ENCODE results near the gene TRMT6. TPM values are rescaled to one million over a fixed set of nuclear protein-coding genes. Genes with fewer than 3 reads are reported as not detected.

The TRMT6 gene
- total RNA-seq, 1 donor: 5.4 TPM

DNA sequence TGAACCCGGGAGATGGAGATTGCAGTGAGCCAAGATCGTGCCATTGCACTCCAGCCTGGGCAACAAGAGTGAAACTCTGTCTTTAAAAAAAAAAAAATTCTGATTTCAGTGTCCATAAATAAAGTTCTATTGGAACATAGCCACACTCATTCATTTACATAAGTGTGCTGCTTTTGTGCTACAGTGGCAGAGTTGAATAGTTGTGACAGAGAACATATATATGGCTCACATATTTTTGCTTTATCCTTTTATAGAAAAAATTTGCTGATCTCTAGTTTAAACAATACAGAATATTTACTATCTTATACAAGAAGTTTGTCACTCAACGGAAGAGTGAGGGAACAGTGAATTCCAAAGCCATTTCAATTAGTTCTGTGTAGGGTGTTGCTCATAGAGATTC is 18.1 kb upstream of the TRMT6 start:
- H2AFZ ChIP-seq (ENCODE audit: low read length): no peak overlapping the region
- no peak overlapping the region for H3K4me2 ChIP-seq (ENCODE audit: insufficient read depth, low read length)
- no peaks in the 10 kb centered on the region for H4K20me1 ChIP-seq (ENCODE audit: insufficient read depth, low read length)
- H3K9me3 ChIP-seq (ENCODE audit: low read depth, low read length): no peaks in the 10 kb centered on the region
- no peak overlapping the region for H3K27ac ChIP-seq (ENCODE audit: low read depth, low read length)
- peaks cover 3% of the 10 kb centered on the region for H3K4me1 ChIP-seq (ENCODE audit: insufficient read depth, low read length)
- TF ChIP-seq, protein P1, sequence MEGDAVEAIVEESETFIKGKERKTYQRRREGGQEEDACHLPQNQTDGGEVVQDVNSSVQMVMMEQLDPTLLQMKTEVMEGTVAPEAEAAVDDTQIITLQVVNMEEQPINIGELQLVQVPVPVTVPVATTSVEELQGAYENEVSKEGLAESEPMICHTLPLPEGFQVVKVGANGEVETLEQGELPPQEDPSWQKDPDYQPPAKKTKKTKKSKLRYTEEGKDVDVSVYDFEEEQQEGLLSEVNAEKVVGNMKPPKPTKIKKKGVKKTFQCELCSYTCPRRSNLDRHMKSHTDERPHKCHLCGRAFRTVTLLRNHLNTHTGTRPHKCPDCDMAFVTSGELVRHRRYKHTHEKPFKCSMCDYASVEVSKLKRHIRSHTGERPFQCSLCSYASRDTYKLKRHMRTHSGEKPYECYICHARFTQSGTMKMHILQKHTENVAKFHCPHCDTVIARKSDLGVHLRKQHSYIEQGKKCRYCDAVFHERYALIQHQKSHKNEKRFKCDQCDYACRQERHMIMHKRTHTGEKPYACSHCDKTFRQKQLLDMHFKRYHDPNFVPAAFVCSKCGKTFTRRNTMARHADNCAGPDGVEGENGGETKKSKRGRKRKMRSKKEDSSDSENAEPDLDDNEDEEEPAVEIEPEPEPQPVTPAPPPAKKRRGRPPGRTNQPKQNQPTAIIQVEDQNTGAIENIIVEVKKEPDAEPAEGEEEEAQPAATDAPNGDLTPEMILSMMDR (IDR thresholded peaks at IDR 0.05; ENCODE audit: extremely low read depth, low read depth, low read length): no peak
- no peak overlapping the region for H3K4me3 ChIP-seq (ENCODE audit: insufficient read depth, low read length)
- no peaks in the 10 kb centered on the region for H3K36me3 ChIP-seq (ENCODE audit: insufficient read depth, low read length)
- no peaks in the 10 kb centered on the region for H3K27me3 ChIP-seq (ENCODE audit: insufficient read depth, low read length)
- H3K79me2 ChIP-seq (ENCODE audit: insufficient read depth, low read length): no peaks in the 10 kb centered on the region
- no peak for DNase-seq (ENCODE audit: insufficient read length, low spot score, missing footprints)

DNA sequence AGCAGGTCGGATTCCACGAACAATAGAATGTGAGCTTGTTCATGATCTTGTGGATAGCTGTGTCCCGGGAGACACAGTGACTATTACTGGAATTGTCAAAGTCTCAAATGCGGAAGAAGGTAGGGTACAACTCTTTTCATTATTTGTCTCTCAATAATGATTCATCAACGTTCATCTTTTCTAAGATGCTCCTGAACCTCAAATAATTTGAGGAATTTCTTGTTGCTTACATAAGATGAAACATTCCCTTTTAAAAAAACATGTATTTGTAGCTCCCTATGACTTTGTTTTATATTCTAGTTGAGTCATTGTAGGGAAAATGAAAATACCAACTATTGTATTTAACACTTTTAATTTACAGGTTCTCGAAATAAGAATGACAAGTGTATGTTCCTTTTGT is 17.1 kb upstream of the TRMT6 start:
- Histone ChIP-seq H3K79me2 (ENCODE audit: insufficient read depth, low read length) (no peaks in the 10 kb centered on the region), H2AFZ (ENCODE audit: low read length) (no peak overlapping the region), H3K9me3 (ENCODE audit: low read depth, low read length) (no peaks in the 10 kb centered on the region), H3K4me2 (ENCODE audit: insufficient read depth, low read length) (peak overlapping the region; percentile 19), H4K20me1 (ENCODE audit: insufficient read depth, low read length) (no peaks in the 10 kb centered on the region), H3K4me3 (ENCODE audit: insufficient read depth, low read length) (no peak overlapping the region), H3K27ac (ENCODE audit: low read depth, low read length) (no peak overlapping the region), H3K27me3 (ENCODE audit: insufficient read depth, low read length) (no peaks in the 10 kb centered on the region), H3K36me3 (ENCODE audit: insufficient read depth, low read length) (no peaks in the 10 kb centered on the region), H3K4me1 (ENCODE audit: insufficient read depth, low read length) (no peaks in the 10 kb centered on the region)
- TF ChIP-seq, protein P1 (IDR thresholded peaks at IDR 0.05; ENCODE audit: extremely low read depth, low read depth, low read length): no peak
- DNase-seq (ENCODE audit: insufficient read length, low spot score, missing footprints): peak; percentile 18

DNA sequence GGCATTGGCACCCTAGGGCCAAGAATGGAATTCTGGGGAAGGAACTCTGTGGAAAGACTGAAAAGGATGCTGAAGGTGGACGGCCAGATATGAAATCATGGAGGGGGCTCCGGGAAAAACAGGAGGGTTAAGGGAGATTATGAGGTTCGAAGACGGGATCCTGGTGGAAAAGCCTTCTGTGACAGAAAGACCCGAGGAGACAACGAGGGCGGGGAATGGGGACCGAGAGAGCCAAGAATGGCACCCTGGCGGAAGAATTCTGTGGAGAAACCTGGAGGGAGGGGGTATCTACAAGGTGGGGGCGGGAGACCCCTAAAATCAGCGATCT is 426 bp downstream of the TRMT6 start:
- TF ChIP-seq, protein P1 (IDR thresholded peaks at IDR 0.05; ENCODE audit: extremely low read depth, low read depth, low read length): no peak
- Histone ChIP-seq H3K4me2 (ENCODE audit: insufficient read depth, low read length) (peak overlapping the region; percentile 95), H3K9me3 (ENCODE audit: low read depth, low read length) (no peaks in the 10 kb centered on the region), H3K4me1 (ENCODE audit: insufficient read depth, low read length) (peaks cover 15% of the 10 kb centered on the region), H3K4me3 (ENCODE audit: insufficient read depth, low read length) (peak overlapping the region; percentile 92), H3K36me3 (ENCODE audit: insufficient read depth, low read length) (peaks cover 18% of the 10 kb centered on the region), H3K27me3 (ENCODE audit: insufficient read depth, low read length) (no peaks in the 10 kb centered on the region), H2AFZ (ENCODE audit: low read length) (peak overlapping the region; percentile 97), H3K27ac (ENCODE audit: low read depth, low read length) (peak overlapping the region; percentile 74), H3K79me2 (ENCODE audit: insufficient read depth, low read length) (peaks cover 45% of the 10 kb centered on the region), H4K20me1 (ENCODE audit: insufficient read depth, low read length) (peaks cover 4% of the 10 kb centered on the region)
- peak; percentile 79 for DNase-seq (ENCODE audit: insufficient read length, low spot score, missing footprints)

DNA sequence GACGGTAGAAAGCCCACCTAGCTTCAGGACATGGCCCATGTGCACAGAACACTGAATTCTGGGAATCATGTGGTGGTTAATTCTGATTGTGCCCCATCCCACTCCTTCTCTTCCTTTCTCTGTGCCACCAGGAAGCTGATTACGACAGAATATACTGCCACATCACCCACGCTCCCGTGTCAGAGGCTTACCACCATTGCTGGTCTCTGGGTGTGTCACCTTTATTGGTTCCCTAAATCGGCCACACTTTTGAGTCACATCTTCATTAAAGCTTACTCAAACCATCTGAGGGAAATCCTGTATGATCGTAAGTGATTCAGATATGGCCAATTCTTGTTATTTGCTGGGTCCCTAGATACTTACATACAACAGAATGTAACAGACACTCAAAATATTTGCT is 3.1 kb downstream of the TRMT6 start:
- Histone ChIP-seq H3K4me1 (ENCODE audit: insufficient read depth, low read length) (peaks cover 15% of the 10 kb centered on the region), H3K79me2 (ENCODE audit: insufficient read depth, low read length) (peaks cover 45% of the 10 kb centered on the region), H2AFZ (ENCODE audit: low read length) (no peak overlapping the region), H3K4me2 (ENCODE audit: insufficient read depth, low read length) (no peak overlapping the region), H3K9me3 (ENCODE audit: low read depth, low read length) (no peaks in the 10 kb centered on the region), H3K4me3 (ENCODE audit: insufficient read depth, low read length) (no peak overlapping the region), H3K36me3 (ENCODE audit: insufficient read depth, low read length) (peaks cover 29% of the 10 kb centered on the region), H3K27ac (ENCODE audit: low read depth, low read length) (peak overlapping the region; percentile 33), H3K27me3 (ENCODE audit: insufficient read depth, low read length) (no peaks in the 10 kb centered on the region), H4K20me1 (ENCODE audit: insufficient read depth, low read length) (peaks cover 4% of the 10 kb centered on the region)
- TF ChIP-seq, protein P1 (IDR thresholded peaks at IDR 0.05; ENCODE audit: extremely low read depth, low read depth, low read length): no peak
- peak; percentile 29 for DNase-seq (ENCODE audit: insufficient read length, low spot score, missing footprints)

All from osteoblast (primary cell).